AML-193 (cell line): ENCODE measurements around the gene SPR.
A peak's percentile ranks its signal among the peaks of the same experiment; 100 is the strongest.

Experiments used
- DNase-seq, 2 experiments: peaks; one replicate each; lab custom pipeline; 2025; lab: John Stamatoyannopoulos, UW

SPR gene

GRCh38 chr2:72931280-72931910, 44.2 kb downstream of the SPR start:
- DNase-seq: no peak

- DNase-seq: no peak
These were observed 45.0 kb downstream of the SPR start for GRCh38 chr2:72932045-72932740.

- no peak for DNase-seq
These were observed 45.6 kb downstream of the SPR start for GRCh38 chr2:72932805-72933204.

- no peak for DNase-seq
These were observed 46.0 kb downstream of the SPR start for GRCh38 chr2:72933207-72933606.

GRCh38 chr2:72933646-72934151, 46.5 kb downstream of the SPR start:
- no peak for DNase-seq

GRCh38 chr2:72934683-72935610, 47.7 kb downstream of the SPR start:
- DNase-seq: peak; percentile 20 to 44

- DNase-seq: no peak
These were observed 48.4 kb downstream of the SPR start for GRCh38 chr2:72935611-72935957.

- DNase-seq: no peak
These were observed 49.6 kb downstream of the SPR start for GRCh38 chr2:72936660-72937355.

GRCh38 chr2:72937356-72937669, 50.1 kb downstream of the SPR start:
- no peak for DNase-seq

GRCh38 chr2:72938455-72938854, 51.2 kb downstream of the SPR start:
- DNase-seq: no peak

- DNase-seq: no peak
These were observed 53.2 kb downstream of the SPR start for GRCh38 chr2:72940361-72940760.

- no peak for DNase-seq
These were observed 53.6 kb downstream of the SPR start for GRCh38 chr2:72940786-72941185.
